GF-D8 (cell line): Measurements from ENCODE around the gene CHCHD3.
"Not testable (repeated sequence)": the region's sequence is repeated elsewhere in the genome, so short reads cannot be mapped to it uniquely, and the experiment has no call there.

Source experiments
- DNase-seq: peaks from one replicate; lab custom pipeline; 2025; lab: John Stamatoyannopoulos, UW

CHCHD3 gene

GRCh38 chr7:132901241-132901640, 180.6 kb downstream of the CHCHD3 start:
- DNase-seq, result no peak

- DNase-seq, result no peak
Measured at GRCh38 chr7:132899833-132900232, 182.1 kb downstream of the CHCHD3 start.

GRCh38 chr7:132898641-132899175, 183.2 kb downstream of the CHCHD3 start:
- not testable (repeated sequence) for DNase-seq

- no peak for DNase-seq
Measured at GRCh38 chr7:132897093-132897687, 184.7 kb downstream of the CHCHD3 start.

GRCh38 chr7:132895231-132895630, 186.7 kb downstream of the CHCHD3 start:
- no peak for DNase-seq

GRCh38 chr7:132893560-132893959, 188.3 kb downstream of the CHCHD3 start:
- DNase-seq, result no peak

- not testable (repeated sequence) for DNase-seq
Measured at GRCh38 chr7:132892744-132893143, 189.1 kb downstream of the CHCHD3 start.

- DNase-seq, result no peak
Measured at GRCh38 chr7:132891554-132891953, 190.3 kb downstream of the CHCHD3 start.

GRCh38 chr7:132882714-132883428, 199.0 kb downstream of the CHCHD3 start:
- DNase-seq, result no peak

GRCh38 chr7:132881317-132881716, 200.6 kb downstream of the CHCHD3 start:
- no peak for DNase-seq

GRCh38 chr7:132879579-132879978, 202.3 kb downstream of the CHCHD3 start:
- DNase-seq, result no peak

GRCh38 chr7:132878204-132878919, 203.5 kb downstream of the CHCHD3 start:
- no peak for DNase-seq

GRCh38 chr7:132877573-132877972, 204.3 kb downstream of the CHCHD3 start:
- no peak for DNase-seq

GRCh38 chr7:132876576-132876975, 205.3 kb downstream of the CHCHD3 start:
- no peak for DNase-seq

GRCh38 chr7:132872034-132872433, 209.9 kb downstream of the CHCHD3 start:
- DNase-seq, result no peak

GRCh38 chr7:132871419-132871818, 210.5 kb downstream of the CHCHD3 start:
- DNase-seq, result no peak

- DNase-seq, result no peak
Measured at GRCh38 chr7:132869166-132869861, 212.6 kb downstream of the CHCHD3 start.

GRCh38 chr7:132866551-132866950, 215.3 kb downstream of the CHCHD3 start:
- no peak for DNase-seq

GRCh38 chr7:132866144-132866531, 215.8 kb downstream of the CHCHD3 start:
- no peak for DNase-seq

GRCh38 chr7:132865366-132866143, 216.3 kb downstream of the CHCHD3 start:
- DNase-seq, result no peak

GRCh38 chr7:132861940-132862554, 219.8 kb downstream of the CHCHD3 start:
- no peak for DNase-seq
